Inferior parietal cortex (tissue), 1 donor: ENCODE measurements around the gene CATSPERD.
"Not testable (repeated sequence)": the region's sequence is repeated elsewhere in the genome, so short reads cannot be mapped to it uniquely, and the experiment has no call there.

Experiments
- DNase-seq: peaks from one replicate; pipeline ENCODE4 v3.0.0-alpha.2; 2016; ENCODE audit errors: extremely low spot score

The CATSPERD gene

GRCh38 chr19:5697022-5697889, 23.2 kb upstream of the CATSPERD start:
- DNase-seq: no peak

- no peak for DNase-seq
Measured at GRCh38 chr19:5697890-5698634, 22.4 kb upstream of the CATSPERD start.

- no peak for DNase-seq
Measured at GRCh38 chr19:5698635-5699422, 21.6 kb upstream of the CATSPERD start.

GRCh38 chr19:5700455-5701092, 19.9 kb upstream of the CATSPERD start:
- DNase-seq: no peak

GRCh38 chr19:5702053-5702410, 18.4 kb upstream of the CATSPERD start:
- DNase-seq: not testable (repeated sequence)

GRCh38 chr19:5703819-5704818, 16.3 kb upstream of the CATSPERD start:
- DNase-seq: no peak

- DNase-seq: no peak
Measured at GRCh38 chr19:5705552-5705951, 14.9 kb upstream of the CATSPERD start.

- DNase-seq: no peak
Measured at GRCh38 chr19:5706876-5707573, 13.4 kb upstream of the CATSPERD start.

GRCh38 chr19:5707576-5708575, 12.6 kb upstream of the CATSPERD start:
- no peak for DNase-seq

- no peak for DNase-seq
Measured at GRCh38 chr19:5711025-5711424, 9.4 kb upstream of the CATSPERD start.

GRCh38 chr19:5711713-5712161, 8.7 kb upstream of the CATSPERD start:
- no peak for DNase-seq

GRCh38 chr19:5713228-5713627, 7.2 kb upstream of the CATSPERD start:
- DNase-seq: no peak

GRCh38 chr19:5714816-5715215, 5.6 kb upstream of the CATSPERD start:
- no peak for DNase-seq

- DNase-seq: no peak
Measured at GRCh38 chr19:5717215-5717935, 3.1 kb upstream of the CATSPERD start.

GRCh38 chr19:5718037-5718578, 2.3 kb upstream of the CATSPERD start:
- DNase-seq: no peak

- no peak for DNase-seq
Measured at GRCh38 chr19:5718579-5719273, 1.7 kb upstream of the CATSPERD start.
